HG02571 (cell line): ENCODE measurements around the gene CARM1.
"Not testable (repeated sequence)": the region's sequence is repeated elsewhere in the genome, so short reads cannot be mapped to it uniquely, and the experiment has no call there.

Experiments used
- ATAC-seq: cut with Tn5 transposase; IDR thresholded peaks from one replicate; pipeline ENCODE4 v1.9.1; 2021; ENCODE audit warnings: mild to moderate bottlenecking, moderate library complexity; ENCODE audit not compliant: unreplicated experiment

CARM1 gene

DNA sequence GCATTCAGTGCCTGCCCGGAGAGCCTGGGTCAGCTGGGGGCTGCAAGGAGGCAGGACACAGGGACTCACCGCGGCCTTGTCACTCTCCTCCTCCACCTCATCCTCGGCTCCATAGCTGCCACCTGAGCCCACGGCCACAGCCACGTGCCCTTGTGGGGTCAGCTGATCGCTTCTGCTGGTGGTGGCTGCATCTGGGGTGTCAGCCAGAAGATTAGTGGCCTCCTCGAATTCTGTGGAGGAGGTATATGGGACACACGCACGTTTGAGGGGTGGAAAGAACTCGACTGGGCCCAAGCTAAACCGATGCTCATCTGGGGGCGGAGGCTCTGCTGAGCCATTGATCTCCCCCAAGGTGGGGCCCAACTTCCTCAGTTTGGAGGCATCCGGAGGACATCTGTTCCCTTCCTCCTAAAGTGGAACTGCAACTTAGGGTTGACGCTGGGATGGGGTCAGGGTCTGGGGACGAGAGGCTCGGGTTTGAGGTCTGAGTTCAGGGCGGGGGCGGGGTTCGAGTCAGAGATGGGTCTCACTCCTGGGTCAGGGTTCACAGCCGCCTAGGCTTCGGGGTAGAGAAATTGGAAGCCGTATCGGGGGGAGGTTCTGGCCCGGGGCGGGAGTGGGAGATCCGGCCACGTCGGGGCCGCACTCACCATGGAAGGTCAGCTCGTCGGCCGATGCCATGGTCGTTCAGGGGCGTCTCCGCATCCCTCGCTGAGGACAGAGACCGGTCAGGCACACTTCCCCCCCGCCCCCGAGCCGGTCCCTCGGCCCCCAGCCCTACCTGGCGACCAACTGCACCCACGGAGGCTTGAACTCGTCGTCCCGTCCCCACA, 56.6 kb downstream of the CARM1 start:
- ATAC-seq, result no peak

DNA sequence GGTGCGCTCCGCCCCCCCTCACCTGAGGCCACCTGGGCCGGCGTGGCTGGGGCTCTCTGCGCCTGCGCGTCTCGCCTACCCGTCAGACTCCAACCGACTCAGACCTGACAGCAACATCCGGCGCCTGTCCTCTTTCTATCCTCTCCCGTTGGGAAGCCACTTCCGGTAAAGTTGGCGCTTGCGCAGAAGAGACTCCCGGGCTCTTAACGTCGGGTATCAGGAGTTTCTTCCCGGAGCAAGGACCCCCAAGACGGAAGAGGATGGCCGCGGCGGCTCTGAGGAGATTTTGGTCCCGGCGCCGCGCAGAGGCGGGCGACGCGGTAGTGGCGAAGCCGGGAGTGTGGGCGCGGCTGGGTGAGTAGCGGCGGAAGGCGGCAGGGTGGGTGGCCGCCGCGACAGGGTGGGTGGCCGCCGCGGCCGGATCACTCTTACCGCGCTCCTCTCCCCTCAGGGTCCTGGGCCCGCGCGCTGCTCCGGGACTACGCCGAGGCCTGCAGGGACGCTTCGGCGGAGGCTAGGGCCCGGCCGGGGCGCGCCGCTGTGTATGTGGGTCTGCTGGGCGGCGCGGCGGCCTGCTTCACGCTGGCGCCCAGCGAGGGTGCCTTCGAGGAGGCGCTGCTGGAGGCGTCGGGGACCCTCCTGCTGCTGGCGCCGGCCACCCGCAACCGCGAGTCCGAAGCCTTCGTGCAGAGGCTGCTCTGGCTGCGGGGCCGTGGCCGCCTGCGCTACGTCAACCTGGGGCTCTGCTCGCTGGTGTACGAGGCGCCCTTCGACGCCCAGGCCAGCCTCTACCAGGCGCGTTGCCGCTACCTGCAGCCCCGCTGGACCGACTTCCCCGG, 57.4 kb downstream of the CARM1 start, which contains the start of the genes TIMM29 and YIPF2:
TIMM29 (plus strand) TSS at position 249 of the 839 bp plus-strand sequence; CDS start at position 261, 12 bp downstream.
YIPF2 (minus strand) TSS at position 77 of the 839 bp plus-strand sequence. CDS start 229 bp downstream, outside the sequence.
- peak; percentile 76 for ATAC-seq

DNA sequence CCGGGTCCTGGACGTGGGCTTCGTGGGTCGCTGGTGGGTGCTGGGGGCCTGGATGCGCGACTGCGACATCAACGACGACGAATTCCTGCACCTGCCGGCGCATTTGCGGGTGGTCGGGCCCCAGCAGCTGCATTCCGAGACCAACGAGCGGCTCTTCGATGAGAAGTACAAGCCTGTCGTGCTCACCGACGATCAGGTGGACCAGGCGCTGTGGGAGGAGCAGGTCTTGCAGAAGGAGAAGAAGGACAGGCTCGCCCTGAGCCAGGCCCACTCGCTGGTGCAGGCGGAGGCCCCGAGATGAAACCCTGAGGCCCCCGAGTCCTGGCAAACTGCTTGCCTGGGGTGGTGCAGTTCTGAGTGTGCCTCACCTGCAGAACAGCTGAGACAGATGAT, 58.0 kb downstream of the CARM1 start:
- ATAC-seq, result no peak

DNA sequence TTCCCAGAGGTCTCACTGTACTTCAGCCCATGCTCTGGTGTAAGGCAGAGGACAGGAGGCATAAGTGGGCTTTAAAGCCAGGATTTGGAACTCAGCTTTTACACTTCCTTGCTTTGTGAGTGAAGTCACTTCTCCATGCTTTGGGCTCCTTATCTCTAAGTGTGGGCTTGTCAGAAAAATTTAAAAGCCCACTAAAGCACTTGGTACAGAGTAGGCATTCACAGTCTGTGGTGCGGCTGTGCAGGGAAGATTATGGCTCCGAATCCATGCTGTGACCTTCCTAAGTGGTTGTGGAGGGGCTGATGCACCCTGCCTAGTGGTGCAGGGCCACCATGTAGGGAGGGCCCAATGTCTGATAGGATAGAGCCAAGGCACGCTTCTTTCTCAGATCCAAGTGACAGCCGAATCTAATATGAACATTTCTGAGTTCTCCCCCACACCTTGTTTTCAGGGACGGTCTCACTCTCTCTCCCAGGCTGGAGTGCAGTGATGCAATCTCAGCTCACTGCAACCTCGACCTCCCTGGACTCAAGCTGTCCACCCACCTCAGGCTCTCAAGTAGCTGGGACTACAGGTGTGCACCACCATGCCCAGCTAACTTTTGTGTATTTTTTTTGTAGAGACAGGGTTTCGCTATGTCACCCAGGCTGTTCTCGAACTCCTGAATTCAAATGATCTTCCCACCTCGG, 64.2 kb downstream of the CARM1 start:
- no peak for ATAC-seq

DNA sequence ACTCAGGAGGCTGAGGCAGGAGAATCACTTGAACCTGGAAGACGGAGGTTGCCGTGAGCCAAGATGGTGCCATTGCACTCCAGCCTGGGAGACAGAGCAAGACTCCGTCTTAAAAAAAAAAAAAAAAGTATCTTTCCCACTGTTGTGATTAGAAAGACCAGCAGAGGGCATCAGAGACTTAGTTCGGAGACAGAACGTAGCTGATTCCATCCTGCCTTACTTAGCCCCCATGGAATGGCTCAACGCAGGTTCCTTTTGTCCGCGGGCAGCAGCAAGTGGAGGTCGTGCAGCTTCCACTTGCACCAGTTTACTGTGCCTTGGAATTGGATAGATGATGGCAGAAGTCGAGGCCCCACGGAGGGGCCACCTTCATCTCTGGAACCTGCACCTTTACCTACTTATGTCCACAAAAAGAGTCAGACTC, 65.3 kb downstream of the CARM1 start:
- no peak for ATAC-seq

DNA sequence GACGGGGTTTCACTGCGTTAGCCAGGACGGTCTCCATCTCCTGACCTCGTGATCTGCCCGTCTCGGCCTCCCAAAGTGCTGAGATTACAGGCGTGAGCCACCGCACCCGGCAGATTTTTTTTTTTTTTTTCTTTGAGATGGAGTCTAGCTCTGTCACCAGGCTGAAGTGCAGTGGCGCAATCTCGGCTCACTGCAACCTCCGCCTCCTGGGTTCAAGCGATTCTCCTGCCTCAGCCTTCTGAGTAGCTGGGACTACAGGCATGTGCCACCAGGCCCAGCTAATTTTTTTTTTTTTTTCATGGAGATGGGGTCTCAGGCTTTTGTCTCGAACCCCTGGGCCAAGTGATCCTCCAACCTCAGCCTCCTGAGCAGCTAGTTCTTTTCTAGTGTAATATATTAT, 70.3 kb downstream of the CARM1 start:
- not testable (repeated sequence) for ATAC-seq

DNA sequence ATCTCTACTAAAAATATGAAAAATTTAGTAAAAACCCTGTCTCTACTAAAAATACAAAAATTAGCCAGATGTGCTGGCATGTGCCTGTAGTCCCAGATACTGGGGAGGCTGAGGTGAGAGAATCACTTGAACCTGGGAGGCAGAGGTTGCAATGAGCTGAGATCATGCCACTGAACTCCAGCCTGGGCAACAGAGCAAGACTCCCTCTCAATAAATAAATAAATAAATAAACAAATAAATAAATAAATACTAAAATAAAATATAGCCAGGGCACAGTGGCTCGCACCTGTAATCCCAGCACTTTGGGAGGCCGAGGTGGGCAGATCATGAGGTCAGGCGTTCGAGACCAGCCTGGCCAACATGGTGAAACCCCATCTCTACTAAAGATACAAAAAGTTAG, 72.1 kb downstream of the CARM1 start:
- ATAC-seq, result not testable (repeated sequence)

DNA sequence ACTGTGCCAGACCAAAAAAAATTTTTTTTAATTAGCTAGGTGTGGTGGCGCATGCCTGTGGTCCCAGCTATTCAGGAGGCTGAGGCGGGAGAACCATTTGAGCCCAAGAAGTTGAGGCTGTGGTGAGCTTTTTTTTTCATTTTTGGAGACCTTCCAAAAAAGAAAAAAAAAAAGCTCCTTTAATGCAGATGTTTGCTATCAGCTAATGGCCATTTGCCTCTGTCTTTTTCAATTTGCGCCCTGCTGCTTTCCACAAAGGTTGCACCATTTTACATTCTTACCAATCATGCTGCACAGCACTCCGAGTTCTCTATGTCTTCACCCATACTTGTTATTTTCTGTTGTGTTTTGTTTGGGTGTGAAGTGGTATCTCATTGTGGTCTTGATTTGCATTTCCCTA, 73.9 kb downstream of the CARM1 start:
- ATAC-seq, result no peak

DNA sequence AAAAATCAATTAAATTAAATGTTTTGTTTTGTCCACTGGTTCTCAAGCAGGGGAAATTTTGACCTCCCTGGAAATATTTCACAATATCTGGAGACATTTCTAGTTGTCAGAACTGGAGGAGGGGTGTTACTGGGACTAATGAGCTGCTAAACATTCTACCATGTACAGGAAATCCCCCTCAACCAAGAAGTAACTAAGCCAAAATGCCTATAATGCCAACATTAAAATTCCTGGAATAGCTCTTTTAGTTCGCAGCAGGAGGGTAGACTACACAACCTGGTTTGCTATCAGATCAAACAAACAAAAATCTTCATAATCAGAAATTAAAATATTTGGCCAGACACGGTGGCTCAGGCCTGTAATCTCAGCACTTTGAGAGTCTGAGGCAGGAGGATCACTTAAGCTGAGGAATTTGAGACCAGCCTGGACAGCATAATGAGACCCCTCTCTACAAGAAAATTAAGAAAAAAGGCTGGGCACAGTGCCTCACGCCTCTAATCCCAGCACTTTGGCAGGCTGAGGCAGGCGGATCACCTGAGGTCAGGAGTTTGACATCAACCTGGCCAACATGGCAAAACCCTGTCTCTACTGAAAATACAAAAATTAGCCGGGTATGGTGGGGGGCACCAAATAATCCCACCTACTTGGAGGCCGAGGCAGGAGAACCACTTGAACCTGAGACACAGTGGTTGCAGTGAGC, 75.8 kb downstream of the CARM1 start:
- no peak for ATAC-seq

DNA sequence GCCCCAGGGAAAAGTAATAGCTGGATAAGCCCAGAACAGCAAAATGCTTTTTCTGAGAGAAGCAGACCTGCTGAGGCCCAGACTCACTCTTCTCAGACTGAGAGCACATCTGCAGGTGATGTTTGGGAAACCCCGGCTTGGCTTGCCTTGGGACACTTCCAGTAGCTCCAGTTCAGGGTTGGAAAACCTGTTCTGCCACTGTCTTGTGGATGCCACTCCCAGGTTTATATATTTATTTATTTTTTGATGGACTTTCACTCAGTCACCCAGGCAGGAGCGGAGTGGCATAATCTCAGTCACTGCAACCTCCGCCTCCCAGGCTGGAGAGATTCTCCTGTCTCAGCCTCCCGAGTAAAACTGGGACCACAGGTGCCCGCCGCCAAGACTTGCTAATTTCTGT, 81.5 kb downstream of the CARM1 start:
- ATAC-seq, result no peak

DNA sequence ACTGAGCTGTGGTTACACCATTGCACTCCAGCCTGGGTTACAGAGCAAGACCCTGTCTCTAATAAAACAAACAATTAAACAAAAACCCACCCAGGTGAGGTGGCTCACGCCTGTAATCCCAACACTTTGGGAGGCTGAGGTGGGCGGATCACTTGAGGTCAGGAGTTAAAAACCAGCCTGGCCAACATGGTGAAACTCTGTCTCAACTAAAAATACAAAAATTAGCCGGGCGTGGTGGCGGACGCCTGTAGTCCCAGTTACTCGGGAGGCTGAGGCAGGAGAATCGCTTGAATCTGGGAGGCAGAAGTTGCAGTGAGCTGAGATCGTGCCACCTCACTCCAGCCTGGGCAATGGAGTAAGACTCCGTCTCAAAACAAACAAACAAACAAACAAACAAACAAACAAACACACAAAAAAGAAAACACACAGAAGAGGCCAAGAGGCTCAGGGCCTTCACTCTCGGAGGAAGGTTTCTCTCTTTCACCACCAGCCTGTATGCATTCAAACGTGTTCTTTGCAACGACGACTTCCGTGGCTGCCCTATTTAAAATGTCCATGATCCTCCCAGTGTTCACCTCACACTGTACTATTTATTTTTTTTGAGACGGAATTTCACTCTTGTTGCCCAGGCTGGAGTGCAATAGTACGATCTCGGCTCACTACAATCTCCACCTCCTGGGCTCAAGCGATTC, 88.1 kb downstream of the CARM1 start:
- not testable (repeated sequence) for ATAC-seq

DNA sequence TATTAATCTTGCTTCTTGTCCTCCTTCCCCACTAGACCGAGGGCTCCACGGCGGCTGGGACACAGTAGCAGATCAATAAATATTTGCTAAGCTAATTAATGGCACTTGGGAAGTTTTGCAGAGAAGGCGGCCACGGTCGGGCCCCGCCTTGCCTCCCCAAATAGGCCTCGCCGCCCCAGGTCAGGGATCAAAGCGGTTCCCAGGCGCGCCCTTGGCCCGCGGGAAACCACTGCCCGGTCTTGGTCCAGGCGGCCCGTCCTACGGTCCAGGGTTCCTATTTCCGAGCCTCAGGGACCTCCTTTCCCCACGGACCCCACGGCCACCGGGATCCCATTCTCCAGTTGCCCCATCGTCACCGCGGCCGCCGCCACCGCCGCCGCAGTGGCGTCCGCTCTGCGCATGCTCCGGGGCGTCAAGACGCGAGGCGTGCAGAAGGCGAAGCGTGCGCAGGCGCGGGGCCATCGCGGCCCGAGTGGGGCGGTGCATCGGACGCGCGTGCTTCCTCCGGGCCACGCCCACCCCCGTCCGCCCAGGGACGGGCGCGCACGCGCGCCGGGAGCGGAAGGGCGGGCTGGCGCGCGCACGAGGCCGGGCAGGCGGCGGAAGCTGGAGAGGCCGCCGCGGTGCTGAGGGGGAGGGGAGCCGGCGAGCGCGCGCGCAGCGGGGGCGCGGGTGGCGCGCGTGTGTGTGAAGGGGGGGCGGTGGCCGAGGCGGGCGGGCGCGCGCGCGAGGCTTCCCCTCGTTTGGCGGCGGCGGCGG, 89.1 kb downstream of the CARM1 start, which contains the start of gene SMARCA4:
SMARCA4 (plus strand) TSS at position 717 of the 759 bp plus-strand sequence. CDS start 23,122 bp downstream, outside the sequence.
- ATAC-seq, result peak; percentile 76

DNA sequence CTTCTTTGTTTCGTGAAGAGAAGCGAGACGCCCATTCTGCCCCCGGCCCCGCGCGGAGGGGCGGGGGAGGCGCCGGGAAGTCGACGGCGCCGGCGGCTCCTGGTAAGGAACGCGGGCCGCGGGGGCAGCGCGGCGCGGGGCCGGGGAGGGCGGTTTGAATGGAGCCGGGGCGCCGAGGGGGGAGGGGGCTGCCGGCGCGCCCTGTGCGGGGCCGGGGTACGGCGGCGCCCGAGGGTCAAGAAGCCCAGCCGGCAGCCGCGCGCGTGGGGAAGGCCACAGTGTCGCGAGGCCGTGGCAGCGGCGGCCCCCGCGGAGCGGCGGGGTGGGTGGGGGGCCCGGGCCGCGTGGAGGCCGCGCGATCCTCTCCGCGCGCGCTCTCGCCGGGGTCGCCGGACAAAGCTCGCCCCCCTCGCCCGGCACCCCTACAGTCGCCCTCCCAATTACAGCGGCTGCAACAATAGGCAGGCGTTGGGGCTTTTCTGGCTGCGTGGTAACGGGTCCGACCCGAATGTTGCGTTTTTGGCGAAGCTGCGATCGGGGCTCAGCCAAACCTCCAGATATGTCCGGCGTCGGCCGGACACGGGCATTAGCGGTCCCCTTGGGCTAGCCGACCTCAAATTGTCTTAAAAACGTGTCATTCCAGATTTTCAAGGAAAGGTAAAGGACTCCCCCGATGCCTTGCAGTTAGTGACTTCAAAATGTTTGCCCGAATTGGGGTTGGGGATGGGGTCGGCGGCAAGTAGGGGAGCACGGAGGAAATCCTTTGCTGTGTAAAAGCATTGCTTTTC, 89.9 kb downstream of the CARM1 start:
- peak; percentile 36 for ATAC-seq

DNA sequence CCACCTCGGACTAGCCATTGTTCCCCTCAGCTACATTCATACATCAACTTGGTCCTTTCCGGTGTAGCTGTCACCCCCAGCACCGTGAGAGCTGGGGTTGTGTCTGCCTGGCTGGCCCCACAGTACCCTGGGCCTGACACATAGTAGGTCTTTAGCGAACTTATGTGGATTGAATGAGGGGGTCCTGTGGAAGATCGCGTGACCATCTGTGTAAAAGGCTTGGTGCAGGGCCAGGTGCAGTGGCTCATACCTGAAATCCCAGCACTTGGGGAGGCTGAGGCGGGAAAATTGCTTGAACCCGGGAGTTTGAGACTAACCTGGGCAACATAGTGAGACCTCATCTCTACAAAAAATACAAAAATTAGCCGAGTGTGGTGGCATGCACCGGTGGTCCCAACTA, 91.5 kb downstream of the CARM1 start:
- no peak for ATAC-seq

DNA sequence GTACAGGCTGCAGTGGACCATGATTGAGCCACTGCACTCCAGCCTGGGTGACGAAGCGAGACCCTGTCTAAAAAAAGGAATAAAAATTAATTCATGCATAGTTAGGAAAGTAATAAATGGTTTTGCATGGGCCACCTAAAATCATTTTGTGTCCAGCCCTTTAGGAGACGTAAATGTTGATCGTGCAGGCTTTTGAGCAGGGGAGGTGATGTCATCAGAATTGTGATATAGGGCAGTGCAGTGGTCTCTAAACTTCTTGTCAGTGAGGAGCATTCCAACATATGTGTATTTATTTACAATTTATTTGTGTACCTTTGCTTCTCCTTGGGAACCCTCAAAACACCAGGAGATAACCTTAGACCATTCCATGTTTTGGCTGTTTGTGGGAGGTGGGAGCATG, 92.5 kb downstream of the CARM1 start:
- no peak for ATAC-seq

DNA sequence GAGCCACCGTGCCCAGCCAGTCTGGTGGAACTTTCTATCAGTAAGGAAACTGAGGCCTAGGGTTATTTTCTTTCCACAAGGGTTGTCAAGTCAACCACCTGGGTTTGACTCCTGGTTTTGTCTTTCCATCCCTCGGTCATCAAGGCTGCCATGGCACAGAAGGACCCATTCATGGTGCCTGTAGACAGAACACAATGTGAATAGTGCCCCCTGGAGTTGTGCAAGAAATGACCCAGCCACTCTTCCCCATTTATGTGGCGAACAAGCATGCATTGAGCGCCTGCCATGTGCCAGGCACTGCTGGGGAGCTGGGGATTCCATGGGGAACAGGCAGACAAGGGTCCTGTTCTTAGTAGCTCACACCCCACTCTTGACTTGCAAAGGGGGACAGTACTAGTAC, 93.5 kb downstream of the CARM1 start:
- no peak for ATAC-seq

DNA sequence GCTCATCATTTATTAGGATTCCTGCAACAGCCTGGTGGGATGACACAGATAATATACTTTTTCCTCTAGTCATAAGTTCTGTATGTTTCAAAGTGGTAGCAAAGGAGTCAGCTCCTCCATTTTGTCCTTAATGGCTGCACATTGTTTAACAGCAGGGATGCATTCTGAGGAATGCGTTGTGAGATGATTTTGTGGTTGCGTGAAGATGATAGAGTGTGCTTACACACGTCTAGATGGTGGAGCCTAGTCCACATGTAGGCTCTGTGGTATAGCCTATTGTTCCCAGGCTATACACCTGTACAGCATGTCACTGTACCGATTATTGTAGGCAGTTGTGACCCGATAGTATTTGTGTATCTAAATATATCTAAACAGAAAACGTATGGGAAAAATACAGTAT, 94.0 kb downstream of the CARM1 start:
- ATAC-seq, result no peak

DNA sequence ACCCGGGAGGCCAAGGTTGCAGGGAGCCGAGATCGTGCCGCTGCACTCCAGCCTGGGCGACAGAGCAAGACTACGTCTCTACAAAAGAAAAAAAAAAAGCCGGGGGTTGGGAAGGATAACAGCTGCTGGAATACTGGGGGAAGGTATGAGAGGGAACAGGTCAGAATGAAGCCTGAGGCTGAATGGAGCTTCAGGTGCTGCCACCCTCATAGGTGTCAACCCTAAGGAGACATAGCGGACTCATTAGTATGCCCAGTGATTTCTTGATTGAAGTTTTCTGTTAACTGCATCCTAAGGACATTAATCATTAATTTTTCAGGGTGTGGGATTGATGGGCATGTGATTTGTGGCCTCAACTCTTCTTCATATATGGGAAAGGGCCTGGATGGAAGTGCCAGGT, 95.5 kb downstream of the CARM1 start:
- no peak for ATAC-seq
